GM19238 (cell line): ENCODE data around the gene RPH3AL.
"Not testable (repeated sequence)": the region's sequence is repeated elsewhere in the genome, so short reads cannot be mapped to it uniquely, and the experiment has no call there.

Source experiments
- DNase-seq: peaks from one replicate; pipeline ENCODE4 v3.0.0; 2011; ENCODE audit warnings: low spot score; ENCODE audit not compliant: insufficient read length

The RPH3AL gene

DNA sequence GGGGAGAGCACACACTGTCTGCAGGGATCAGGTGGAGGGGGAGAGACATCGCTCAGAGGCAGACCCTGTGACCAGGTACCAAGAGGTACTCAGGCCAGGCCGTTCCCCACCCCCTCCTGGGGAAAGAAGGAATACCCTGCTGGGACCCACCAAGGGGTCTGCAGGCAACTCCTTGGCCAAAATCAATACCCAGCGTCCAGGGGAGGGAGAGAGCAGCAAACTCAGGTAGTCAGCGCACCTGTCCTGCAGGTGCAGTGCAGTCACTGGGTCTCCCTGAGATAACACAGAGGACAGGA is 113.7 kb downstream of the RPH3AL start:
- DNase-seq = no peak

- DNase-seq = no peak
These were observed 114.3 kb downstream of the RPH3AL start for GRCh38 chr17:238071-238963.

- DNase-seq = no peak
These were observed 115.1 kb downstream of the RPH3AL start for GRCh38 chr17:237406-237955.

GRCh38 chr17:236641-237405 is 115.8 kb downstream of the RPH3AL start:
- DNase-seq = no peak

DNA sequence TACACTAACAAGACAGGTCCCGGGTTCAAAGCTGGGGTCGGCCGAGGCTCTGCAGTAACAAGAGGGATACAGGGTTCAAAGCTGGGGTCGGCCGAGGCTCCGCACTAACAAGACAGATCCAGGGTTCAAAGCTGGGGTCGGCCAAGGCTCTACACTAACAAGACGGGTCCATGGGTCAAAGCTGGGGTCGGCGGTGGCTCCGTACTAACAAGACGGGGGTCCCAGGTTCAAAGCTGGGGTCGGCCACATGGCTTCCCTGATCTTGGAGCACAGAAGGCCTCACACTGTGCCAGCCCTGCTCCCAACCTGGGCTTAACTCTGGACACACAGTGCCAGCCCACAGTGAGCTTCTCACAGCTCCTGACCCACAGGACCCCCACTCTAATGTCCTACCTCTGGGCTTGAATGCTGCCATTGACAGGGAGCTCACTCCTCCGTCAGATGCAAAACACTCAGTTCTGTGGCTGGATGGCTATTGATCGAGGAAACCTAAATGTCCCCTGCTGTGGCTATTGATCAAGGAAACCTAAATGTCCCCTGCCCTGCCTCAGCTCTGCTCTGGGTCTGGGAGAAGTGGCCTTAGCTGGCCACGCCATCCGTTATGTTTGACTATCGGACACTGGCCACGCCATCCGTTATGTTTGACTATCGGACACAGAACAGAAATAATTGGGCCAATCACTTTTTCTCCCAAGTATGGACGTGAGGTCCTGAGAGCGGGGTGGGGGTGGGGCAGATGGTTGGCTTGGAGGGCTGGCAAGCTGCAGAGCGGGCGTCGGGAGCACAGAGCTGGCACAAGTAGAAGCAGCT is 116.6 kb downstream of the RPH3AL start:
- no peak for DNase-seq

DNA sequence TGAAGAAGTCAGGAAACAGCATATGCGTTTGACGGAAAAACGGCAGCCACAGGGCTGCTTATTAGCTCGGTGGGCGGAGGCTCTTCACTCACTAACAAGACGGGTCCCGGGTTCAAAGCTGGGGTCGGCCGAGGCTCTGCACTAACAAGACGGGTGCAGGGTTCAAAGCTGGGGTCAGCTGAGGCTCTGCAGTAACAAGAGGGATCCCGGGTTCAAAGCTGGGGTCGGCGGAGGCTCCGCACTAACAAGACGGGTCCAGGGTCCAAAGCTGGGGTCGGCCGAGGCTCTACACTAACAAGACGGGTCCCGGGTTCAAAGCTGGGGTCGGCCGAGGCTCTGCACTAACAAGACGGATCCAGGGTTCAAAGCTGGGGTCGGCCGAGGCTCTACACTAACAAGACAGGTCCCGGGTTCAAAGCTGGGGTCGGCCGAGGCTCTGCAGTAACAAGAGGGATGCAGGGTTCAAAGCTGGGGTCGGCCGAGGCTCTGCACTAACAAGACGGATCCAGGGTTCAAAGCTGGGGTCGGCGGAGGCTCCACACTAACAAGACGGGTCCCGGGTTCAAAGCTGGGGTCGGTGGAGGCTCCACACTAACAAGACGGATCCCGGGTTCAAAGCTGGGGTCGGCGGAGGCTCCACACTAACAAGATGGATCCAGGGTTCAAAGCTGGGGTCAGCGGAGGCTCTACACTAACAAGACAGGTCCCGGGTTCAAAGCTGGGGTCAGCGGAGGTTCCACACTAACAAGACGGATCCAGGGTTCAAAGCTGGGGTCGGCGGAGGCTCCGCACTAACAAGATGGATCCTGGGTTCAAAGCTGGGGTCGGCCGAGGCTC is 117.4 kb downstream of the RPH3AL start:
- DNase-seq = not testable (repeated sequence)

DNA sequence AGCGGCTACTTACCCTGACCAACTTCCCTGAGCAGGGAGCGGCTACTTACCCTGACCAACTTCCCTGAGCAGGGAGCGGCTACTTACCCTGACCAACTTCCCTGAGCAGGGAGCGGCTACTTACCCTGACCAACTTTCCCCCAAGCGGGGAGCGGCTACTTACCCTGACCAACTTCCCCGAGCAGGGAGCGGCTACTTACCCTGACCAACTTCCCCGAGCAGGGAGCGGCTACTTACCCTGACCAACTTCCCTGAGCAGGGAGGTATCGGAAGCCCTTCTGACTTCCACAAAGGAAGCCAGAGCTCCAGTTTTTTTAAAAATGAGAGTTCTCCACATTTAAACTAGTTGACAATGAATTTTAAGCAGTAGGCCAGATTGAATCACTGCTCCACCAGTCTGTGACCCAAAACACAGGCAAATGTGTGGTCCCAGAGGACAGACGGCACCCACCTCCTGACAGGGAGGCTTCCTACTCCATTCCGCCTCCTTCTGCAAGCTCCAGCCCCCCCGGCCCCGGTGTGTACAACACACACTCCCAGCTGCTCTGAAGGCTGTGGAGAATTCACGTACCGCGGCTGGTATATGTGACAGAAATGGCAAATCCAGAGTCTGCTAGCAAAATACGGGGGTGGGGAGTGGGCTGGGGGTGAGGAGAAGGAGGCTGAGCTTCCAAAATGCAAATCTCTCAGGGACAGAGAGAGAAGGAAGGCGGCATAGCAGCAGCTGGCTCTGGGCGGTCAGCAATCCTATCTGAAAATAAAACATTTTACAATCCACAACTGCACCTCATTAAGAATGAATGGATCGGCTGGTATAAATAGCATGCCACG is 118.2 kb downstream of the RPH3AL start:
- DNase-seq = not testable (repeated sequence)

GRCh38 chr17:233473-233941 is 119.1 kb downstream of the RPH3AL start:
- no peak for DNase-seq

DNA sequence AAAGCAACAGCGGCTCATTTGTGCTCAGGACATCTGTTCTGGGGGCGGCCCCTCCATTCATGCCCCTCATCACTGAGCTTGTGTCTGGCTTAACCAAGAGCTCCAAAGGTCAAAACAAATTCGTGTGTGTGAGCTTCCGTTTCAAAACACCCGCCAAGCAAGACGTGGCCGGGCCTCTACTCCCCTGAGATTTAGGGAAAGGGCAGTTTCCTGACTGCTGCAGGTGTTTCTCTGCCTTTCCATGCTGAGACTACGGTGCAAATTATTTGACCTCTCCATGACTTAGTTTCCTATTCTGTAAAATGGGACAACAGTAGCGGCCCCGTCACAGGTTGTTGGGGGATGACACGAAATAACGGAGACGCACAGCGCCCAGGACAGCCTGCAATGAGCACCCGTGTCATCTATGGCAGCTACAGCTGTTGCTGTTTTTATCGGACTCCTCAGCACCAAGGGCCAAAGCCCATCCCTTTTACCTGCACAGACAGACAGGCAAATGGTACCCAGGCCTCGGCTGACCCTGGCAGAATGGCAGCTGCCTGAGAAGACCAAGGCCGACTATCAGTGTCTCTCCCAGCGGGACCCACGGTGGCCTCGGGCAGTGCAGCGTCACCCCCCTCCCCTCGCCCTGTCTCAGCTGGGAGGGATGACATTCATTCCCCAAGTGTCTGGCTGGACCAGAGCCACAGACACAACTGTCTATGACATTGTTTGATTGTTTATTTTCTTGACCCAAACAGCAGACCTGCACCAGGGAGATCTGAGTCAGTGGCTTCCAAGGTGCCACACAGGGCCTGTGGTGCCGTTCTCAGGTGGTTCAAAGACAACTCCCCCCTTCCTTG is 120.4 kb downstream of the RPH3AL start:
- DNase-seq = no peak

DNA sequence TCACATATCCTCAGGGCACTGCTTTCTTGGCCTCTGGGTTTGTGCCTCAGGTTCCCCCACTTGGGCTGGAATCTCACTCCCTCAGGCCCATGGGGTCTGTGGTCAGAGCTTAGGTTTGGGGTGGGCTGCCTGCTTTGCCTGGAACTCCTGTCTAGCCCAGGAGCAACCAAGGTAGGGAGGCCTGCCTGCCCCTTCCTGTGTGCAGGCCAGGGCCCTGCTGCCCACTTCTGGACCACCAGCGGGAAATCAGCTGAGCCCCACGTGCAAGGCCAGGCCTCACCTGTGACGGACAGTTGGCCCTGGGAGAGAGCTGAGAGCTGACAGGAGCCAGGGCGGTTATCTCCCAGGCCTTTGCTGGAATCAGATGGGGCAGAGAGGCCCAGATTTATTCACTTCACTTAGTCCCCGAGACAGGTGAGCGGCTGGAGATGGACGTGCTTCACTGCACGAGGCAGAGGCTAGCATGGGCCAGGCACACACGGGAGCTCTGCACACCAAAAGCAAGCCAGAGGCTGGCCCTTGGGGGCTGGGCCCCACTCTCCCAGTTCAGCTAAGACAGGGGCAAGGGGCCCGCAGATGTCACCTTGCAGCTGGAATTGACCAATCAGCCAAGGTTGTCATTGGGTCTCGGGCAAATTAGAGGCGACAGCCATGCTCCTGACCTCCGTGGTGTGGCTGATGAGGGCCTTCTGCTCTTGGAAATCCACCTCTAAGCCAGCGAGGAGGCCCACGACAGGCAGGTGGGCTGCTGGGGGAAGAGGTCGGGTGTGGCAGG is 121.2 kb downstream of the RPH3AL start:
- no peak for DNase-seq

DNA sequence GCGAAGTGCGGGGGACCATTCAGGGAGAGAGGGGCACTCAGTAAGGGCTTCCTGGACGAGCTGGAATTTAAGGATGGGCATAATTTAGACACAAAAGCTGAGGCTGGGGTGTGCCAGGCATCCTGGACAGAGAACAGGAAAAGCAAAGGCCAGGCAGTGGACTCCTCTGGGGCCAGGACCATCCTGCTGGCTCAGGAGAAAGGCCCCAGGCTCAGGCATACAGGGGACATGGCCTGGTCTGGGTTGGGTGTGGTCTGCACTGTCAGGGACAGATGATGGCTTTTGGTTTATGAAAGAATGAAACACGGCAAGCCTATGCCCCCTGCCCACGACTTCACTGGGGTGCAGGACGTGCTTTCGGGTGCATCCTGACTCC is 122.2 kb downstream of the RPH3AL start:
- DNase-seq = no peak

- DNase-seq = no peak
These were observed 122.8 kb downstream of the RPH3AL start for GRCh38 chr17:229709-230394.

DNA sequence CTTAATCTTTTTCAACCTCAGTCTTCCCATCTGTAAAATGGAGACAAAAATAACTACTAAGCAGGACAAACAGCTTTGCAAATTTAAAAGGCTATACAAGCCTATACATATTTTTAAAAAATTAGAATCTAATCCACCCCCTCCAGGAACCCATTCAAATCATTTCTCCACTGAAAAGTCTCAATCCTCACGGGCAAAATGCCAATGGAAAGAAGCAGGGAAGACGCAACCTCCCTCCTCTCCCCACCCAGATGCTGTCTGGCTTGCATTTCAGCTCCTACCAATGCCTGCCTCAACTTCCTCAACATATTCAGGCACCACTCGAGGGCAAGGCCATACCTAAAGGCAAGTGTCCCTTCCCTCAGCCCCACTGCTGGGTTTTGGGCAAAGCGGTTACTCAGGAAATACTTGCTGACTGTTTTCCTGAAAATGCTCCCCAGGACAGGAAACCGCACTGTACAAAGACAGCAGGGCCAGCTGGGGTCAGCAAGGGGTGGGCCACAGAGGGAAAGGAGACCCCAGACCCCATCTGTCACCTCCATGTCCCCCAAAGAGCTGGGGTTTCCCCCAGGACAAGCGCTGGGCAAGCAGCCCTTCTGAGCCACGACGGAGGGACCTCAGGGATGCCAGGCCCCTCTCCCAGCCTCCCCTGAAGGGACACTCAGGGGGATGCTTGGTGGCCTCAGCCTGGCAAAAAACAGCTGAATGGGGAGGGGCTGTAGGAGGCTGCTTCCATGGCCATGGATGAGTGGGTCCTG is 123.5 kb downstream of the RPH3AL start:
- DNase-seq = no peak

GRCh38 chr17:227946-228615 is 124.5 kb downstream of the RPH3AL start:
- no peak for DNase-seq

GRCh38 chr17:227078-227945 is 125.3 kb downstream of the RPH3AL start:
- no peak for DNase-seq
